GM18907 (cell line): ENCODE measurements around the gene GBE1.

Experiments used
- ATAC-seq: cut with Tn5 transposase; IDR thresholded peaks from one replicate; pipeline ENCODE4 v1.9.1; 2021; ENCODE audit warnings: mild to moderate bottlenecking, moderate library complexity; ENCODE audit not compliant: unreplicated experiment

GBE1 gene

DNA sequence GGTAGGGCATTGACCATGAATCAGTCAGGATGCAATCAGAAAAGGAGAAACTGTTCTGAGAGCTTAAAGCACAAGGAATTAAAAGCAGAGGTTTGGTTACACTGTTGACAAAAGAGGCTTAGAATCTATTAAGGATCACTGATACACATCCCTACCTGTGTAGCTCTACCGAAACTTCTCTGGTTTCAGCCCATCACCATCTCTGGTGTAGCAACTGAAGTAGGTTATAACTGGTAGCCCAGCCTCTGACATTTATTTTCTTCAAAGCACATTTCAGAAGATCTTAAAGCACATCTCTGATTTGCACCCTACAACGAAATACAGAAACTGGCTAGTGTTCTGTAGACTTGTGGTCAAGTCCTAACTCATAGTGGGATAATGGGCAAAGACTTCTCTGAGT, 283.7 kb downstream of the GBE1 start:
- no peak for ATAC-seq

DNA sequence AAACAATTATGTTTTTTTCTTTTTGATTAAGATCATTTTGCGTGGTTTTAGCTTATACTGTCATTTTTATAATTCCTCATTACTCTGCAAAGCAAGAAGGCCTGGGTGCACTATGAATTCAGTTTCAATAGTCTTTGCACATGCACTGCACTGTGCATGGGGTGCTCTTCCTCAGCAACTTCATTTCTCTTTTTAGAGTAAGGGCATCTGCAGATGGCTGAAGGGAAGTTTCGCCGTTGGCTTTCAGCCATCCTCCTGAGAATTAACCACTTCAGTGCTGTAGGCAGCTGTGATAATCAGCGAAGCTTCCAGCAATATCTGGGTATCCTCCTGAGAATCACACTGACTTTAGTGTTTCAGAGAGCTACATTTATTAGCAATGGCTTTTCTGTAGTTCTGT, 284.8 kb downstream of the GBE1 start:
- no peak for ATAC-seq

DNA sequence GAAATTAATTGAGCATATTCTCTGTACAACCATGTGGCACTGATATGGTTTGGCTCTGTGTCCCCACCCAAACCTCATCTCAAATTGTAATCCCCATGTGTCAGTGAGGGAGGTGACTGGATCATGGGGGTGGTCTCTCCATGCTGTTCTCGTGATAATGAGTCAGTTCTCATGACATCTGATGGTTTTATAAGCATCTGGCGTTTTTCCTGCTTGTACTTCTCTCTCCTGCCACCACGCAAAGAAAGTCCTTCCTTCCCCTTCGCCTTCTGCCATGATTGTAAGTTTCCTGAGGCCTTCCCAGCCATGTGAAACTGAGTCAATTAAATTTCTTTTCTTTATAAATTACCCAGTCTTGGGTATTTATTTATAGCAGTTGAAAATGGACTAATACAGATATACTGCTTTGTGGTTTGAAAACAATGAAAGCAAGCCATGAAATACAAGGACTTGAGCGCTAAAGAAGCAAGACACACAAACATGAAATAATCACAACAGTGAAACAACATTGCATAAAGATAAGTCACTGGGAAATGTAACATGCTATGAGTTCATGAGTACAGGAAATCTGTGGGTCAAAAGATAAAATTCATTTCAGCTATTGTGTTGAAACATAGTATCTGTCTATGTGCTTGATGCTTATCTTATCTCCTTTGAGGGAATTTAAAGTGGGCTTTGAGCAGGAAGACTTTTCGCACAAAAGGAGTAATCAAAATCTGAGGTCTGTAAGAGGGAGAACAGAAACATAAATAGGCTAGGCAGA, 288.7 kb downstream of the GBE1 start:
- no peak for ATAC-seq

DNA sequence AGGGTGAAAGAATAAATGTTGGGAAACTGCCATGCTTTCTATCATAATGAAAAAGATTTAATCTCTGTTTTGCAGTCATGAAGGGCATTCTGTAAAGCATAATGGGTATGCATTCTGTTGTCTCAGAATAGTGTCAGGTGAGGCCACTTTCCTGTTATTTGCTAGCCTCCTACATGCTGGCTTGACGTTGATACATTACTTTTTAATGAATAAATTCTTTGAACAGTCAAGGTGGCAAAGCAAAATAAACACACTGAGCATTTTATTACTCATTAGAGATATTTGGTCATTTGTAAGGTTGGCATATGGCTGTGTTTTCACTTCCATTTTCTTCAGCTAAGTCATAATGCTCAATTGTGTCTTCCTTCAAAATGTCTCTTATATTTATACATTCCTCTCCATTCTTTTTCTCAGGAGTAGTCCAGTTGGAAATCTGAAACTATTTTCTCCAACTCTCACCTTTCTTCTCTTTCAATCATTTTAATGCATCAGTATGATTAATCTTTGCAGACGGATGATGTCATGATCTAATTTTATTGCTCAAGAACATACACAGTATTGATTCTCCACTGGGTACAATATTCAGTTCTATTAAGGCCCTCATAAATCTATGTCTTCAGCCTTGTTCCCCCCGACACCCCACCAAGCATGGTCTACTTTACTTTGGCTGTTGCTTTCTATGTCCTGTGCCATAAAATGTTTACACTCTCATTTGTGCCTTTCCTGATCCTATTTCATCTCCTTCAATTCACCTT, 290.7 kb downstream of the GBE1 start:
- peak; percentile 63 for ATAC-seq

GRCh38 chr3:81468391-81468790, 293.1 kb downstream of the GBE1 start:
- no peak for ATAC-seq

- ATAC-seq, result no peak
These were observed 295.3 kb downstream of the GBE1 start for GRCh38 chr3:81466201-81466560.

DNA sequence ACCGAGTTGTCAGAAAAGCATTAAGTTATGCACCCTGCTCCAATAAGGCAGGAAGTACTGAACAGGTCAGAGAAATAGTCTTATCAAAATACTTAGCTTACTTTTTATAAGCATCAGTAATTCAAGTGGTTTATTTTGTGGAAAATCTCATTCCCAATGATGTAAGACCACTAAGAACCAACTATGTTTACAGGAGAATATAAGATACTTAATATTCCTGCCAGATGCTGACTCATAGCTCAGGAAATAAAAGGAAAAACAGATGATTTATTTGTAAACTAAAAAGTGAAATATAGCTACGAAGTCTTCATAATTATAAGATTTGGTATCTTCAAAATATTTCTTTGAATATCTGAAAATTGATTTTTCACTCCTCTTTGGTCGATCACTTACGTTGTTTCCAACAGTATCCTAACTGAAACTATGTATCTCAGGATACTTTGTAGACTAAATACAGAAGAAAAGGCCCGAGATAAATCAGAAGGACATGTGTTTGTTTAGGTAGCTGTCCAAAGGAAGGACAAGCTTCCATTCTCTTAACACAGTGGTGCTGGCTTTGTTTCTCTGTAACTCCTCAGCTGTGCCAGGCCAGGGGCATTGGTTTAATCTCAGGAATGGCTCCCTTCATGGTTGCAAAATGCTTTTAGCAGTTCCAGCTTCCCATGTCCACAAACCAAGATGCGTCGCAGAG, 295.8 kb downstream of the GBE1 start:
- ATAC-seq, result no peak

DNA sequence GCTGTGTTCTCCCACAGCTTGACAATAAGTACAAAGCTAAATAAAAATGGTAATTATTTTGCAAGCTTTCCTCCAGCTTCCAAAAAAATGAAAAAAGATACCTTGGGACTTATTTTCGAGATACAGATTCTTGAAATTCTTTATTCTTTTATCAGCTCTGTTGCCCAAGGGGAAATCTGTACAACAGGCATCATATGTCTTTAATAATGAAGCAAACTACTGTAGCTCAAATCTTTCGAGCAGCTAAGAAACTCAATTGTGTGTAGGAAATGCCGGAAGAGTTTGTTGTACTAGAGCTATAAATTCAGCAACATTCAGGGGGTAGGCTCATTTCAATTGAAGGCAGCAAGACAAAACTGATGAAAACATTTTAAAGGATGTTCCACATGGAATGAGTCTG, 297.7 kb downstream of the GBE1 start:
- no peak for ATAC-seq

GRCh38 chr3:81462921-81463320, 298.5 kb downstream of the GBE1 start:
- no peak for ATAC-seq

DNA sequence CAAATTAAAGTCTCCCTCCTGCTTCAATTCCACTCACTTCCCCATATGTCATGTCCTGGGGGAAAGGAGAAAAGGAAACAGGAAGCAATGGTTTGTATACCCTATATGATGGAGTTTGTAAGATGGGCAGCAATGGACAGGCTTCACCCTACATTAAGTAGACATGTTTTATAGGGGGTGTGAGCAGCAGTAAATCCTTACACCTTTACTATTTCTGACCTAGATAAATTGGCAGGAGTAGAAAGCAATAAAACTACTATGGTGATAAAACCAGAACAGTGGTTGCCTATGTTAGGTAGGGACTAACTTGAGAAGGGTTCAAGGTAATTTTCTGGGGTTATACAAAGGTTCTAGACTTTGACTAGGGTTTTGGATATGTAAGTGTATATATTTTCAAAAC, 301.7 kb downstream of the GBE1 start:
- no peak for ATAC-seq

- no peak for ATAC-seq
These were observed 309.0 kb downstream of the GBE1 start for GRCh38 chr3:81452418-81452817.

GRCh38 chr3:81451611-81452010, 309.8 kb downstream of the GBE1 start:
- ATAC-seq, result no peak

DNA sequence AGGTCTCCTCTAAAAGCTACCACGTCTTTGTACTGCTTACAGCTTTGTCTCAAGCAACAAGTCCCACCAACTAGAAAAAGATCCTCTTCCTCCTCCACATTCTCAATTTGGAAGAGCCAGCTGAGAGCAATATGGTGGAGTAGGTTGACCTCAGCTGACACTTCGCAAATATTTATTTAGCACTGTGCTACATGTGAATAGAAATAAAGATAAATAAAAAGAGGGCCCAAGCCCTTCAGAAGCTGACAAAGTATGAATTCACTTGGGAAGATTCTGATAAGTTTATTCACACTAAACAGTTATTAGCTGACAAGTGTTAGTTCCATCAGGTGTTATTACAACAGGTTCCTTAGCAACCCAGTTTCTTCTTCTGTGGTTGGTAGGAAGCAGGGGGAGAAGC, 310.3 kb downstream of the GBE1 start:
- ATAC-seq, result no peak

DNA sequence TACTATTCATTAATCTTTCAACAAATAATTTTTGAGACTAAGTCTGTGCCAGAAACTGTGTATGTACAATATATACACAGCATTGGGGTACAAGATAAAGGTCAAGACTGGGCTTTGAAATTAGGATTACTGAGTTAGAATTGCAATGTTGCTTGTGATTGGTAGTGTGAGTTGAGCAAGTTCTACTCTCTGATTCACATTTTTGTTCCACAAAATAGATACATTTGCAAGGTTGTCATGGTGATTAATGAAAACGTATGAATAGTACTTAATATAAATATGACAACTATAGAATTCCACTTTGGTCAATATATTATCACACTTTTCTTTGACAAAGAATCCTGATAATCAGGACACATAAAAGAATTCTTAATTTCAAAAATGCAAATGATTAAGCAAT, 314.6 kb downstream of the GBE1 start:
- no peak for ATAC-seq

- ATAC-seq, result no peak
These were observed 315.7 kb downstream of the GBE1 start for GRCh38 chr3:81445712-81446111.

GRCh38 chr3:81444817-81445460, 316.5 kb downstream of the GBE1 start:
- no peak for ATAC-seq

DNA sequence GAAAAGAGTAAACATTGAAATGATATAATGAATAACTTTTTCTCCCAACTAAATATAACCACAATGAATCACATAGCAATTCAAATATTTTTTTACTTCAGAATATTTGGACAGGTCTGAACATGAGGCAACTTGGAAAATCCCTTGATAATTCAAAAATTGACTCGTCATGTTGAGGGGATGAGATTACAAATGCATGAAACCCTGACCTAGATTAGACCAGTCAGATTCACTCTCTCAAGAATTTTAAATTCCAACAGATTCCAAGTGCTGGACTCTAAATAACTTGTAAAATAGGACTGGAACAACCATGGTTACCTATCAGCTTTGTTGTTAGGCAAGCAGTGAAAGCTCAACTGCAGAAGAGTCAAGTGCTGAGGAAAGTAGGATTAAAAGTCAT, 317.5 kb downstream of the GBE1 start:
- ATAC-seq, result no peak

DNA sequence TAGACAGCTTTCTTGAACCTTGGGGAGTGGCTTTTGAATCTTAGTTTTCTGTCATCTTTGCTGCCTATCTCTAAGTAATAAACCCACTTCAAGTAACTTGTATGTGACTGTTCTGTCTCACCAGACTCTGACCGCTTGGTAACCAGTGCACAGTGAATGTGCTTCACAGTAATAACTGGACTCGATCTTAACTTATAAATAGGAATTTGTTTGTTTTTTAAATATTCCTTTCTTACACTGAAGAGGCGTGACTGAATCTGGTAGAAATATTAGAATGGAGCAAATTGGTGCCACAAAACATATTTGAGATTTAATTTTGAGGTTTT, 318.0 kb downstream of the GBE1 start:
- no peak for ATAC-seq

DNA sequence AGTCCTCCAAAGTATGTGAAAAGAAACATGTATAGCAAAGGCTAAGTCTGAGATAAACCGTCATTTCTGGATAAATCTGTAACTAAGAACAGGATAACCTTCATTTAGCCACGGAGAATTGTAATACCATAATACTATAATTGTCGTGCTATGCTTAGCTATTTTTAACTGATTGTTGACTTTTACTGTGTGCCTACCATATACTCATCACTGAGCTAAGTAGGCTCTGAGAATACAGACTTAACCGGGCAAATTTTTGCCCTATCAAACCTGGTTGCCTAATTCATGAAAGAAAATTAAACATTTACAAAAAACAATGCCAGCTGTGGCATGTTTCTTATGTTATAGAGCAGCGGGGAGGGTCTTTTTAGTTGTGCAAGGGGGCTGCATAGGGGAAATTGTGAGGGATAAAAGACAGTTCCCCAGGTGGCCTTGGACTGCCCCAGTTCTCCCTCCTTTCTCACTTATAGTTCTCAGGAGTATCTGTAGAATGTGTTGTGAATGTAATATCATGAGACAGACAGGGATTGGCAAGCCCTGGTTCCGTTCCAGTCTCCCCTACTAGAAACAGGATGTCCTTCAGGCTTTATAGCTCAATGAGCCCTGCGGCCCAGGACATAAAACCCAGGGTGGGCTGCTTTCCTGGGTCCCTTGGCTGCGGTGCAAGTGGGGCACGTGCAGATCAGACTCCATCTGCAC, 318.5 kb downstream of the GBE1 start:
- ATAC-seq, result no peak

GRCh38 chr3:81440661-81441060, 320.8 kb downstream of the GBE1 start:
- no peak for ATAC-seq
